HCT116 (cell line): ENCODE results near the gene CHRNA4. TPM values are rescaled to one million over a fixed set of nuclear protein-coding genes. Genes with fewer than 3 reads are reported as not detected.

ENCODE experiments used
- ATAC-seq: fragments of 200-7000 bp; cut with Tn5 transposase; 2 replicates; pipeline ENCODE4 v1.9.1; 2020; ENCODE audit warnings: mild to moderate bottlenecking, moderate library complexity
- BruUV-seq: library from RNA; stranded (reverse); fragments of 400-500 nt; replicated peaks from 2 replicates; lab custom pipeline; 2021; lab: Mats Ljungman, UMichigan
- CTCF ChIA-PET: fragments of 300-600 bp; sonication (Branson Sonifier 250); formaldehyde crosslinking; loops from one replicate; lab custom pipeline; 2021; ENCODE audit warnings: antibody characterized with exemption; lab: Charles Lee
- POLR2A ChIA-PET: fragments of 300-600, 350-600 bp; sonication (Branson Sonifier 250); formaldehyde crosslinking; loops from one replicate; lab custom pipeline; 2021; ENCODE audit warnings: antibody characterized with exemption; lab: Charles Lee
- RAD21 ChIA-PET, 2 experiments: fragments of 300-600 bp; sonication (Branson Sonifier 250); formaldehyde crosslinking; loops; one replicate each; lab custom pipeline; 2023; ENCODE audit warnings: low total read pairs in 2 of 2; ENCODE audit not compliant: uncharacterized antibody in 2 of 2, unreplicated experiment in 2 of 2, low non-redundant PET in 1 of 2; lab: Charles Lee
- DNase-seq: peaks from one replicate; pipeline ENCODE4 v3.0.0-alpha.2; 2010; ENCODE audit warnings: low read depth, low spot score
- H2AFZ ChIP-seq: fragments of 200-600 bp; shearing (Covaris generic), sonication (generic); 2 replicates; pipeline ENCODE4 v1.6.1; 2017; ENCODE audit warnings: low read depth, mixed run types, mixed read lengths, antibody characterized with exemption, low read length; ENCODE audit not compliant: poor library complexity, severe bottlenecking
- H3K27ac ChIP-seq: 2 replicates; pipeline ENCODE4 v1.5.1; 2012; ENCODE audit warnings: low read depth, low read length
- H3K27me3 ChIP-seq: fragments of 200-600 bp; sonication (generic); 2 replicates; pipeline ENCODE4 v1.6.1; 2016; ENCODE audit warnings: mixed run types, low read length, mixed read lengths; ENCODE audit not compliant: insufficient read depth
- H3K36me3 ChIP-seq, 2 experiments: fragments of 200-500 bp in 1 of 2; fragments of 200-600 bp in 1 of 2; sonication (Bioruptor generic) in 1 of 2; sonication (generic) in 1 of 2; 2 replicates each; pipeline versions ENCODE4 v1.5.1 to v1.6.1; 2014 to 2016; ENCODE audit warnings: low read length in 2 of 2, inconsistent platforms in 1 of 2, mixed read lengths in 1 of 2, mixed run types in 1 of 2; ENCODE audit not compliant: insufficient read depth in 2 of 2, control insufficient read depth in 1 of 2
- H3K4me1 ChIP-seq, 2 experiments: fragments of 200-600 bp in 1 of 2; sonication (generic) in 1 of 2; 2 replicates each; pipeline versions ENCODE4 v1.5.1 to v1.6.1; 2012 to 2017; ENCODE audit warnings: low read length in 2 of 2, inconsistent platforms in 1 of 2, mild to moderate bottlenecking in 1 of 2, mixed read lengths in 1 of 2, mixed run types in 1 of 2, moderate library complexity in 1 of 2; ENCODE audit not compliant: insufficient read depth in 2 of 2, control insufficient read depth in 1 of 2
- H3K4me2 ChIP-seq: fragments of 200-600 bp; sonication (generic); 2 replicates; pipeline ENCODE4 v1.6.1; 2017; ENCODE audit warnings: mixed run types, low read length, mixed read lengths
- H3K4me3 ChIP-seq, 2 experiments: fragments of 200-600 bp in 1 of 2; sonication (generic) in 1 of 2; replicated peaks in 1 of 2; 2 replicates each; pipeline ENCODE4 v1.5.1; 2011 to 2016; ENCODE audit warnings: low read length in 2 of 2, control low read depth in 1 of 2, low read depth in 1 of 2, mild to moderate bottlenecking in 1 of 2, mixed read lengths in 1 of 2, mixed run types in 1 of 2
- H3K79me2 ChIP-seq: fragments of 200-600 bp; sonication (generic); 2 replicates; pipeline ENCODE4 v1.6.1; 2017; ENCODE audit warnings: mild to moderate bottlenecking, mixed run types, low read length, moderate library complexity, mixed read lengths; ENCODE audit not compliant: insufficient read depth
- H3K9ac ChIP-seq: fragments of 200-600 bp; sonication (generic); 2 replicates; pipeline ENCODE4 v1.6.1; 2016; ENCODE audit warnings: low read length, mixed read lengths
- H3K9me2 ChIP-seq: fragments of 200-600 bp; sonication (generic), shearing (Covaris generic); 2 replicates; pipeline ENCODE4 v1.6.1; 2017; ENCODE audit warnings: mixed run types, mild to moderate bottlenecking, moderate library complexity; ENCODE audit not compliant: insufficient read depth
- H3K9me3 ChIP-seq, 2 experiments: fragments of 200-500 bp in 1 of 2; fragments of 200-600 bp in 1 of 2; sonication (Bioruptor generic) in 1 of 2; sonication (generic) in 1 of 2; 2 replicates each; pipeline ENCODE4 v1.6.1; 2014 to 2017; ENCODE audit warnings: low read length in 2 of 2, mixed read lengths in 2 of 2, inconsistent platforms in 1 of 2, low read depth in 1 of 2, mild to moderate bottlenecking in 1 of 2, mixed run types in 1 of 2, moderate library complexity in 1 of 2; ENCODE audit not compliant: control insufficient read depth in 1 of 2, insufficient read depth in 1 of 2
- H4K20me1 ChIP-seq: fragments of 200-600 bp; sonication (generic), shearing (Covaris generic); 2 replicates; pipeline ENCODE4 v1.6.1; 2017; ENCODE audit warnings: mixed run types, mild to moderate bottlenecking, moderate library complexity; ENCODE audit not compliant: insufficient read depth
- CEBPB ChIP-seq: IDR thresholded peaks from 2 replicates; pipeline ENCODE4 v1.6.1; 2012; ENCODE audit warnings: low read depth
- EGR1 ChIP-seq: IDR thresholded peaks from 2 replicates; pipeline ENCODE4 v1.6.1; 2012; ENCODE audit warnings: low read depth
- ELF1 ChIP-seq: IDR thresholded peaks from 2 replicates; pipeline ENCODE4 v1.6.1; 2012; ENCODE audit warnings: low read depth, borderline replicate concordance
- EZH2 ChIP-seq: fragments of 200-600 bp; sonication (generic); IDR thresholded peaks from 2 replicates; pipeline ENCODE4 v1.6.1; 2017; ENCODE audit warnings: antibody characterized with exemption, mixed run types
- FOSL1 ChIP-seq: IDR thresholded peaks from 2 replicates; pipeline ENCODE4 v1.6.1; 2012; ENCODE audit warnings: low read depth
- JUND ChIP-seq: IDR thresholded peaks from 2 replicates; pipeline ENCODE4 v1.6.1; 2012
- POLR2A ChIP-seq: IDR thresholded peaks from 2 replicates; pipeline ENCODE4 v1.7.0; 2011; ENCODE audit warnings: borderline replicate concordance; ENCODE audit not compliant: insufficient read depth, insufficient read length; ENCODE audit errors: extremely low read depth
- RAD21 ChIP-seq: IDR thresholded peaks from 2 replicates; pipeline ENCODE4 v1.6.1; 2012; ENCODE audit warnings: low read depth, mild to moderate bottlenecking
- SIN3A ChIP-seq: IDR thresholded peaks from 2 replicates; pipeline ENCODE4 v1.6.1; 2012; ENCODE audit warnings: low read depth
- SRF ChIP-seq: IDR thresholded peaks from 2 replicates; pipeline ENCODE4 v1.6.1; 2012; ENCODE audit warnings: low read depth
- TCF7L2 ChIP-seq: IDR thresholded peaks from 2 replicates; pipeline ENCODE4 v1.7.0; 2011; ENCODE audit warnings: borderline replicate concordance, inconsistent platforms; ENCODE audit not compliant: insufficient read depth, insufficient read length; ENCODE audit errors: extremely low read depth
- YY1 ChIP-seq: IDR thresholded peaks from 2 replicates; pipeline ENCODE4 v1.6.1; 2011; ENCODE audit warnings: low read length, low read depth, moderate library complexity, mild to moderate bottlenecking; ENCODE audit not compliant: insufficient replicate concordance; ENCODE audit errors: extremely low read depth
- ZFX ChIP-seq: fragments of 450-650 bp; IDR thresholded peaks from 2 replicates; pipeline ENCODE4 v1.6.1; 2017
- intact Hi-C: fragments of 100-400 bp; cut with micrococcal nuclease; formaldehyde crosslinking; loops from 2 replicates; pipeline ENCODE4 v1.10.0; 2022
- total RNA-seq: library from RNA; stranded (reverse); gene quantifications from one replicate; pipeline ENCODE4 v1.2.1, GENCODE V29; 2021; ENCODE audit not compliant: unreplicated experiment
- TF ChIP-seq, protein P1 (sequence below): IDR thresholded peaks from 2 replicates; pipeline ENCODE4 v1.6.1; 2012
- TF ChIP-seq, protein P2 (sequence below): IDR thresholded peaks from 2 replicates; pipeline ENCODE4 v1.6.1; 2012
- TF ChIP-seq, protein P3 (sequence below), 3 experiments: fragments of 200-600 bp in 1 of 3; sonication (generic) in 1 of 3; IDR thresholded peaks in 2 of 3; conservative IDR thresholded peaks in 1 of 3; 2 replicates each; pipeline ENCODE4 v1.5.1; 2012 to 2017; ENCODE audit warnings: low read depth in 2 of 3, low read length in 2 of 3, antibody characterized with exemption in 1 of 3, borderline replicate concordance in 1 of 3, control low read depth in 1 of 3, mild to moderate bottlenecking in 1 of 3, mixed read lengths in 1 of 3, mixed run types in 1 of 3, moderate library complexity in 1 of 3; ENCODE audit not compliant: insufficient read depth in 1 of 3
- TF ChIP-seq, protein P4 (sequence below): IDR thresholded peaks from 2 replicates; pipeline ENCODE4 v1.6.1; 2011; ENCODE audit warnings: mild to moderate bottlenecking, low read length, moderate library complexity; ENCODE audit not compliant: insufficient replicate concordance; ENCODE audit errors: extremely low read depth

Gene CHRNA4
- total RNA-seq, 1 experiment from 2014 or later = not detected

DNA sequence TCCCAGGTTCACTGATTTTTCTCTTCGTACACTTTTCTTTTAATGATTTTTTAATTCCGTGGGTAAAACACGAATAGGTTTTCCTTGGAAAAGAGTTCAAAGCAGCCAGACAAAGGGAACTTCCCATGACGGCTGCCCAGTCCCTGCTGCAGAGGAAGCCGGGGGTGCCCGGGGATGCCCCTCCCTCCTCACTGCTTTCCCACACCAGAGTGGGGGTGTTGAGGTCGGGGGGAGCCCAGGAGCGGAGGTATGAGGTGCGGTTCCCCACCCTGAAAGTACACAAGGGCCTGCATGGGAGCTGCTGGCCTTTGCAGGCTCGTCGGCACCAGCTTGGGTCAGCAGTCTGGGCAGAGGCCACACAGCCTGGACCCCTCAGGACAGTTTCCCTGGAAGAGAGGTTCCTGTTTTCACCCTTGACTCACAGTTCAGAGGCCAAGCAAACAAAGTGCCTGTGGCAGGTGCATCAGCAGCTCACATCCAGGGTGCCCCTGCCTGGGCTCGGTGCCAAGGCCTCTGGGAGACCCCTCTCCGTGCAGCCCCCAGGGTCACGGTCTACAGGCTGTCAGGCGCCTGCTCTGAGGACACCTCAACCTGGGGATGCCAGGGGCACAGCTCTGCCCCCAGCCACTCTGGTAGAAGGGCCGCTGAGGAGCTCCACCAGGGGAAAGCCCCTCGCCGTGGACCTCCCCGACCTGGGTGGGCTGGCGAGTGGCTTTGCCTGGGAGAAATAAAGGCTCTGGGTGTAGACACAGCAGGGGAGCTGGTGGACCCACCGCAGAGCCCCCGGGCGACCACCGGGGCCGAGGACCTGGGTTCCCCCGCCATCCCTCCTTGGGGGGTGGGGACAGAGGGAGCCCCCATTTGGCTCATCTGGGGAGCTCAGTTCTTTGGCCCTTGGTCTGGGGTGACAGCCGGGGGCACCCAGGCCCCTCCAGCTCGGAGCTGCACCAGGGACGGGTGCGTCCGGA lies 15.4 kb upstream of the CHRNA4 start:
- ChIA-PET POLR2A (no interaction called here), CTCF (interaction anchor here (1.5 kb wide), 1 partner anchor 153 kb away, joined by 7 read pairs; no protein-coding TSS in a partner anchor), RAD21 (no interaction called here)
- no peak overlapping the region for H3K4me3 ChIP-seq
- TF ChIP-seq POLR2A = no peak
- TF ChIP-seq FOSL1 = no peak
- TF ChIP-seq, protein P1, sequence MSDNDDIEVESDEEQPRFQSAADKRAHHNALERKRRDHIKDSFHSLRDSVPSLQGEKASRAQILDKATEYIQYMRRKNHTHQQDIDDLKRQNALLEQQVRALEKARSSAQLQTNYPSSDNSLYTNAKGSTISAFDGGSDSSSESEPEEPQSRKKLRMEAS = no peak
- TF ChIP-seq ELF1 = no peak
- no peak for TF ChIP-seq CEBPB
- TF ChIP-seq, protein P2, sequence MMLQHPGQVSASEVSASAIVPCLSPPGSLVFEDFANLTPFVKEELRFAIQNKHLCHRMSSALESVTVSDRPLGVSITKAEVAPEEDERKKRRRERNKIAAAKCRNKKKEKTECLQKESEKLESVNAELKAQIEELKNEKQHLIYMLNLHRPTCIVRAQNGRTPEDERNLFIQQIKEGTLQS = no peak
- no peak for TF ChIP-seq SRF
- TF ChIP-seq, protein P3, sequence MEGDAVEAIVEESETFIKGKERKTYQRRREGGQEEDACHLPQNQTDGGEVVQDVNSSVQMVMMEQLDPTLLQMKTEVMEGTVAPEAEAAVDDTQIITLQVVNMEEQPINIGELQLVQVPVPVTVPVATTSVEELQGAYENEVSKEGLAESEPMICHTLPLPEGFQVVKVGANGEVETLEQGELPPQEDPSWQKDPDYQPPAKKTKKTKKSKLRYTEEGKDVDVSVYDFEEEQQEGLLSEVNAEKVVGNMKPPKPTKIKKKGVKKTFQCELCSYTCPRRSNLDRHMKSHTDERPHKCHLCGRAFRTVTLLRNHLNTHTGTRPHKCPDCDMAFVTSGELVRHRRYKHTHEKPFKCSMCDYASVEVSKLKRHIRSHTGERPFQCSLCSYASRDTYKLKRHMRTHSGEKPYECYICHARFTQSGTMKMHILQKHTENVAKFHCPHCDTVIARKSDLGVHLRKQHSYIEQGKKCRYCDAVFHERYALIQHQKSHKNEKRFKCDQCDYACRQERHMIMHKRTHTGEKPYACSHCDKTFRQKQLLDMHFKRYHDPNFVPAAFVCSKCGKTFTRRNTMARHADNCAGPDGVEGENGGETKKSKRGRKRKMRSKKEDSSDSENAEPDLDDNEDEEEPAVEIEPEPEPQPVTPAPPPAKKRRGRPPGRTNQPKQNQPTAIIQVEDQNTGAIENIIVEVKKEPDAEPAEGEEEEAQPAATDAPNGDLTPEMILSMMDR (IDR thresholded peaks at IDR 0.05 in 2 of 3, conservative IDR thresholded peaks at IDR 0.05 in 1 of 3; ENCODE audit: borderline replicate concordance in 1 of 3, insufficient read depth in 1 of 3, low read depth in 2 of 3, low read length in 2 of 3) = no peak
- no peak for TF ChIP-seq TCF7L2
- TF ChIP-seq, protein P4, sequence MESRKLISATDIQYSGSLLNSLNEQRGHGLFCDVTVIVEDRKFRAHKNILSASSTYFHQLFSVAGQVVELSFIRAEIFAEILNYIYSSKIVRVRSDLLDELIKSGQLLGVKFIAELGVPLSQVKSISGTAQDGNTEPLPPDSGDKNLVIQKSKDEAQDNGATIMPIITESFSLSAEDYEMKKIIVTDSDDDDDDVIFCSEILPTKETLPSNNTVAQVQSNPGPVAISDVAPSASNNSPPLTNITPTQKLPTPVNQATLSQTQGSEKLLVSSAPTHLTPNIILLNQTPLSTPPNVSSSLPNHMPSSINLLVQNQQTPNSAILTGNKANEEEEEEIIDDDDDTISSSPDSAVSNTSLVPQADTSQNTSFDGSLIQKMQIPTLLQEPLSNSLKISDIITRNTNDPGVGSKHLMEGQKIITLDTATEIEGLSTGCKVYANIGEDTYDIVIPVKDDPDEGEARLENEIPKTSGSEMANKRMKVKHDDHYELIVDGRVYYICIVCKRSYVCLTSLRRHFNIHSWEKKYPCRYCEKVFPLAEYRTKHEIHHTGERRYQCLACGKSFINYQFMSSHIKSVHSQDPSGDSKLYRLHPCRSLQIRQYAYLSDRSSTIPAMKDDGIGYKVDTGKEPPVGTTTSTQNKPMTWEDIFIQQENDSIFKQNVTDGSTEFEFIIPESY = no peak
- no peak for TF ChIP-seq EGR1
- TF ChIP-seq YY1 = no peak
- no peak for TF ChIP-seq ZFX
- TF ChIP-seq JUND = no peak
- TF ChIP-seq EZH2 = no peak
- TF ChIP-seq RAD21 = no peak
- TF ChIP-seq SIN3A = no peak
- DNase-seq = no peak
- H3K27me3 ChIP-seq = peaks cover 18% of the 10 kb centered on the region; the same call in 1 of the 2 replicates
- no peaks in the 10 kb centered on the region for H3K36me3 ChIP-seq
- no peaks in the 10 kb centered on the region for H3K79me2 ChIP-seq
- no peaks in the 10 kb centered on the region for H3K9me2 ChIP-seq
- no peak overlapping the region for H2AFZ ChIP-seq
- intact Hi-C loops = no loop called here
- ATAC-seq = no peak
- no peak overlapping the region for H3K27ac ChIP-seq
- no peaks in the 10 kb centered on the region for H4K20me1 ChIP-seq
- H3K4me2 ChIP-seq = no peak overlapping the region
- BruUV-seq = no TSS peak
- no peaks in the 10 kb centered on the region for H3K9me3 ChIP-seq
- H3K9ac ChIP-seq = no peak overlapping the region
- H3K4me1 ChIP-seq = no peaks in the 10 kb centered on the region
